GM19372 (cell line): ENCODE measurements around the gene SLC13A4.
"Not testable (repeated sequence)": the region's sequence is repeated elsewhere in the genome, so short reads cannot be mapped to it uniquely, and the experiment has no call there.

Experiments used
- ATAC-seq: cut with Tn5 transposase; IDR thresholded peaks from one replicate; pipeline ENCODE4 v1.9.1; 2021; ENCODE audit warnings: mild to moderate bottlenecking, low read depth, moderate library complexity; ENCODE audit not compliant: unreplicated experiment

Gene SLC13A4

GRCh38 chr7:135728136-135728669, at the start of gene SLC13A4:
Gene SLC13A4, minus strand, starts transcription at chr7:135728186. Its CDS starts 690 bp downstream, at chr7:135727496.
- ATAC-seq = no peak

DNA sequence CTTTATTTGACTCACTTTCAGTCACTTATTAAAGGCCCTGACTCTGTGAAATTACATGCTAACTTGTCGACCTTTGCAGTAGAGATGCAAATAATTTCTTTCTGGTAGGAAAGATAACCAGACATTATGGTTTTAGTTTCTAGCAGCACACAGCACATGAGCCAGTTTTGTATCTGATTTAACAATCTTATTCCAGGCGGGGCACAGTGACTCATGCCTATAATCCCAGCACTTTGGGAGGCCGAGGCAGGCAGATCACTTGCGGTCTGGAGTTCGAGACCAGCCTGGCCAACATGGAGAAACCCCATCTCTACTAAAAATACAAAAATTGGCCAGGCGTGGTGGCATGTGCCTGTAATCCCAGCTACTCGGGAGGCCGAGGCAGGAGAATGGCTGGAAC, 47.9 kb upstream of the SLC13A4 start:
- ATAC-seq = not testable (repeated sequence)

DNA sequence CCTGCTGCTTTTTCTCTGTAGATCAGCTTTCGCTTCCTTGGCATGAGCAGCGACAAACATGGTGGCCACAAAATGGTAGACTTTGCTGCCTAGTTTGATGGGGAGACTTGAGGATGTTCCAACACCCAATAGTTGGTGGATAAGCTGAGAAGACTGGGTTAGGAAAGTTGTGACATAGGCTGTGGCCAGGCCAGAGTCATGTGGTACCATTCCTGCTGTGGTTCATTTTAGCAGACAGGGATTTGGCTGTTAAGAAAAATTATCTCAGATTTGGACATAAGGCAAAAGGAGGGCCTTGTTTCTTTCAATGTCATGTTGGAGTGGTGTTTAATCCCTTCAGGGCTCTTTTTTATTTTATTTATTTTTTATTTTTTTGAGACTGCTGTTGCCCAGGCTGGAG, 47.2 kb upstream of the SLC13A4 start:
- no peak for ATAC-seq

DNA sequence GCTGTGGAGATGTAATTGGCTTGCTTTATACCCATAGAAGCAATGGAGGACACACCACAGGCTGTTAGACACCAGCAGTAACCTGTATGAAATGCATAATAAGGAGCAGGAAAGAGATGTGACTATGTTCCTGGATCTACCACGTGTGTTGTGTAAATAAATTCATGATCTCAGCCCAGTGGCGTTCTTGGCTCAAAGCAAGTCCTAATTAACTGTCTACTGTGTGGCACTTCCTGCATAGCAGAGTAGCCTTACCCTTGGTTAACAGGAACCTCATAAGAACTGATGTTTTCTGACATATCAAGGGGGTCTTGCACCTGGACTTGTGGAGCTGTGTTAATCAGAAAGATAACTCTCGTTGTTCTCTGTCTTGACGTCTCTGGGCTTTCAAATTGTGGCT, 46.3 kb upstream of the SLC13A4 start:
- no peak for ATAC-seq

GRCh38 chr7:135773464-135773863, 45.5 kb upstream of the SLC13A4 start:
- ATAC-seq = no peak

DNA sequence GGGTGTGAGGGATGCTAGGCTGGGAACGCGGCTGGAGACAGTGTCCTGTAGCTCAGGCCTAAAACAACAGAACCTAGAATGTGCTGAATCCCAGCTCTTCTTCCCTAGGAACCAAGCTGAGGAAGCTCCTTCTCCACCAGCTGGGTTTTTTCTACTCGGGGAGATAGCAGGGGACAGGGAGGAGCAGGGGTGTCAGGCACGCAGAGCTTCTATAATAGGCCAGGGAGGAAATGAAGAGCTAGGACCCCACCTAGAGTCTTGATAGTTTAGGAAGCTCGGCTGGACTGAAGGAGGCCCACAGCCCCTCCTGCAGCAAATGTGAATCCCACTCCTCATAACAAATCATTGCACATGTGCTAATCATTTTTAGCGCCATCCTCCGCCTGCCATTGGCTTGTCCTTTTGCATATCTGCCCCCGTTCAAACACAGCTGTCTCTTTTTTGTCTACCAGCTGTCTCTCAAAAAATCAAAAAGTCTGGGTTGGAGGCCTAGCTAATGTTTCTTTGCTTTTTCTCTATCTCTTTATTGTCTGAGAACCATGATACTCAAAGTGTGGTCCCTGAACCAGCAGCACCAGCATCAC, 44.7 kb upstream of the SLC13A4 start:
- ATAC-seq = no peak

- no peak for ATAC-seq
These were observed 44.1 kb upstream of the SLC13A4 start for GRCh38 chr7:135771961-135772638.

DNA sequence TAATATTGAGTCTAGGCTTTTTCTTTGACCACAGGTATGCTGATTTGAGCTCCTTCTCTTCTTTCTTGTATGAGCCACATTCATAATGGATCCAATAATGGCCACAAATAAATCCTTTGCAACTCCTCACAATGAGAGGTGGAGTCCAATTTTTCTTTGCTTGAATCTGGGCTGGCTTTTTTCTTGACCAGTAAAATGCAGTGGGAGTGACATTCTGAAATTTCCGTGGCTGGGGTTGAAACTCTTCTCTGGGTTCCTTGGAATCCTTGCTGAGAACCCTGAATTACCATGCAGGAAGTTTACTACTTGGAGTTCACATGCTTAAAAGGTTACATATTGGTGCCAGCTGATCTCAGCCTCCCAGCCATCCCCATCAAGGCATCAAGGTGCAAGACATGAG, 43.1 kb upstream of the SLC13A4 start:
- no peak for ATAC-seq

- no peak for ATAC-seq
These were observed 42.2 kb upstream of the SLC13A4 start for GRCh38 chr7:135770139-135770710.

DNA sequence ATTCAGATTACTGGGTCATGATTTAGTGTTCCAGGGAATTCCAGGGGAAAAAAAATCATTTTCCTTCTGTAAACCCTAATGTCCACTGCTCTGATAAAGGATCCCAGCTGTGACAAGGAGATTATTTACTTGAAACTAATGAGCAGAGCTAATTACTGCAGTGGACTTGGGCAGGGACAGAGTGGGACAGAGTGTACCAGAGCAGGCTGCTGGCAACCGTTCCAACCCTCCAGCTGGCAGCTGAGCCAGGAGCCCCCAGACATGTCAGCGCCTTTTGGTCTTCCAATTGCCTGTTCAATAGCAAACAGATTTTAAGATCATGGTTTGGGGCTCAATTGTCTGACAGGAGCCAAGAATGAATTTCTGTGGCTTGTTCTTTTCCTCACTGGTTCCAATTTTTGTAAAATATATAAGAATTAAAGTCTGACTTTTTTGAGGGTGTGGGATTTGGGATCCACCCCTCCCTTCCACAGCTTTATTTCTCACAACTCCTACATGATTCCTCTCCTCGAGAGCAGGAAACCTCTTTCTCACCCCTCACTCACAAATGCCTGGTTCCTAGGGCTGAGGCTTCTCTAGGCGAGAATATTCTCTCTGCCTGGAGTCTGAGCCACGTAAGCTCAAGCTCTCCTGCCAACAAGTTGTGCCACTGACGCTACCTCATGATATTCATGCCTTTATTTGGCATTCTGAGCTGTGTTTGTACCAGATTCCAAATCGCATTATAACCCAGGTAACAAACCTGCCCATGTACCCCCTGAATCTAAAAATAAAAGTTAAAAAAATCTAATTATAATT, 41.2 kb upstream of the SLC13A4 start:
- no peak for ATAC-seq

GRCh38 chr7:135768467-135768866, 40.5 kb upstream of the SLC13A4 start:
- no peak for ATAC-seq

- ATAC-seq = no peak
These were observed 40.1 kb upstream of the SLC13A4 start for GRCh38 chr7:135768064-135768463.

DNA sequence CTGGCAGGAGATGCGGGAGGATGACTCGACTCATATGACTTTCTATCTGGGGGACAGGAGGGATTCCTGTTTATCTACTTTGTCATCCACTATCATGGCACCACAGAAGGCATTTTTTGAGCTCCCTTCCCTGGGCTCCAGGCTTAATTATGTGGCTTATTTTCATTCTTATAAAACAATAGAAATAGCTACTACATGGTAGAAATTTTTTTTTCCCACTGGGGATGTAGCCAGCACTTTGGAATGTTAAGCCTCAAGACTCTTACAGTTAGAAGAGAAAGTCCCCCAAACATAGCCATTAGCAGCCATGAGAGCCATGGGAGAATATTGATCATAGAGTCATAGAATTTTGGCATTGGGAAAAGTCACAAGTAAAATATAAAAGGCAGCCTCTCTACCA, 35.3 kb upstream of the SLC13A4 start:
- ATAC-seq = no peak

DNA sequence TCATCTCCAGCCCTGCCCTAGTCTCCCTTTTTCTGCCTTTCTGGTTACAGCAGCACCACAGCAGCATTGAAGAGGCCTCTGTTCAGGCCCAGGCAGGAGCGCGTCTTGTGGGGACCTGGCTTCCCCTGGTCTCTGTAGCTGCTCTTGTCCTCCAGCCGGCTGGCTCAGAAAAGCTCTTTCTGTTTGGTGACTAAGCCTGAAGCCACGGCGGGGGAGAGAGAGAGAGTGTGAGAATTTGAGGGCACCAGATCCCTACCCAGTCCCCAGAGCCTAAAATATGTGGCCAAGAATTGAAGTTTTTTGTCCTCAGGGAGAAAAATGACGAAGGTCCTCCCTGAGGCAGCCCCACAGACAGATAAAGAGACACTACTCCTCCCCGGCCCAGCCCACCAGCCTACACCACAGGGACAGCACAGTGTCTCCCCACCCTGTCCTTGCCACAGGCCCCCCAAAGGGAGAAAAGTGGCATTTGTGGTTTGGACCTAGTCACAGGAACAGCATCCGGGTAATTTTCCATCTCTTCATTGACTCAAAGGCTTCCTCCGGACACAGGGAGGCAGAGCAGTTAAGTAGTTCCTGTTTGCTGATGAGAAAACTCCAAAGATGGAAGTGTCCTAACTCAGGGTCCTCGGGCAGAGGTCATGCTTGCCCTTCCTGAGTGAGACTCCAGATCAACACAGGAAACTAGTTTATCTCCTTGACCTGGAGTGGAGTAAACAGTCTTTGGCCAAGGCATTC, 33.9 kb upstream of the SLC13A4 start:
- ATAC-seq = no peak

GRCh38 chr7:135759532-135759931, 31.5 kb upstream of the SLC13A4 start:
- no peak for ATAC-seq

DNA sequence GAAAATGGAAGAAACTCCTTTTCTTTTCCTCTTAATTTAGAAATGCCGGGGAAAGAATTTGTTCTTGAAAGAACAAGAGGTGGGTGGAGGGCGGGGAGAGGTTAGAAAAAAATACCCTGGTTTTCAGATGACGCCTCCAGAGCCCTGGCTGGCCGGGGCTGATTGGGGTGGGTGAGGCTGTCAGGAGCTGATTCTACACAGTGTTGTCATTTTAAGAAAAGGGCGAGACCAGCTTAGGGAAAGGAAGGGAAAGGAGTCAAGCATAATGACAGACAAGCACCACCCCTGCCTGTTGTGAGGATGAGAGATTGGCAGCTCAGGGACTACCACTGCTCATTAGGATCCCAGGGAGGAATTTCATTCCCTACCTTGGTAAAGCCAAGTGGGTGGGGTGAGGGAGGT, 30.5 kb upstream of the SLC13A4 start:
- ATAC-seq = no peak

DNA sequence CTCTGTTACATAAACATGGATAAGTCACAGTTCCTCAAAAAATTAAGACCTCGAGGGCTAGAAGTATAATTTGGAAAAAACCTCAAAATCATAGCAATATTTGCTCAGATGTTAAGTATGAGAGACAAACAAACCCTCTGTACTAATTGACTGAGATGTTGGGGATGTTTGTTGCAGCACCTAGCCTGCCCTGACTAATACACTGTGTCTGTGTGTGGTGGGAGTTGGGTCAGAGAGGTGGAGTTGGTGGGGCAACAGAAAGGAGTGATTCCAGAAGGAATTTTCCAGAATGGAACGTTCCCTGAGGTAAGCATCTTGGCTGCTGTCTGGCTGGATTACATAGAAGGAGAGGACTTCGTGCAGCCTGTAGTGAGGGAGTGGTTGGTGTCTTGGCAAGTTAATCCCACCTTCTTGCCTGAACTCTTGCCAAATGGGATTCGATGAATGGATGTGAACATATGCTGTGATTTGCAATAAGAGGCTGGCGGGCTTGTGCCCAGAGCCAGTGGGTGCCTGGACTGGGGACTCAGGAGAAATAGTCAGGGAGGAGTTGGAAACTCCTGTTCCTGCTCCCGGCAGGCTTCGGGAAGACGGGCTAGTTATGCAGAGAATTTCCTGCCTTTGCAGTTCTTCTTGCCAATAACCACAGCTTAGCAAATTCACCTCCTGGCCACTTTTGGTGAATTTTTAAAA, 29.9 kb upstream of the SLC13A4 start:
- no peak for ATAC-seq

DNA sequence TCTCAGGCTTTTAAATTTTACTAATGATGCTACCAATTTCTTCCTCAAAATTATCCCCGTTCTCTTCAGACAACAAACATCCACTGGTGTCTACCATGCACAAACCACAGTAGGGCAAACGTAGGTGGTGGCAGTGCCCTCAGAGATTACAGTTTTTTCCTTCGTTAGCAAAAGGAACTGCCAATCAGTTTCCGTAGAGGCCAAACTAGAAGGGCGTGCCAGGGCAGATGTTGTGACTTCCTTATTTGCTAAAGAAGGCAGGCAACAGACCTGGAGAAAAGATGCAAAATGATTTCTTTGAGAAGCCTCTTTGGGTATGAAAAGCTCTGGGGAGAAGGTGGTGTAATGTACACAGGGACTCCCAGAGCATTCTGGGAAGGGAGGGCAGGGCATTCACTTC, 28.2 kb upstream of the SLC13A4 start:
- no peak for ATAC-seq

DNA sequence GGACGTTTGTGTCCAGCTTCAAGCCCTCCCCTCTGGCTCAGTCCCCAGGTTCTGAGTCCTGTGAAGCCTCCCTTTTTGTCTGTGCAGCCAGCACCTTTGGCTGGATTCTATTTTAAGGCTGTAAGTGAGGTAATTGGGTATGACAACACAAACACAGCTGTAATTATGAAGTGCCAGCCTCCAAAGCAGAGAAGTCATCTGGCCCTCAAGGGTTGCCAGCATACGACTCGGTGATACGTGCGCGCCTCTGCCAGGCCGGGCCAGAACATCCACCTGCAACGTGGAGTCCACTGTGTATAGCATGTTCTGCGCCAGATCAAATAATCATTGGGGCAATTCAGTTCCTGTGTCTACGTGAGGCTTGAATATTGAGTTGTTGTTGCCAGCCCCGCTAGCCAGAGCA, 27.4 kb upstream of the SLC13A4 start:
- no peak for ATAC-seq
